Stimulated activated naive B cell treated with anti-CD40 and anti-IgM and Interleukin-4, amounts not matched to agents 10 μg/mL and 1 μg/mL and 100 μg/mL, for 72 hours (primary cell): Measurements from ENCODE around the gene FOXD4L1.
A peak's percentile ranks its signal among the peaks of the same experiment; 100 is the strongest.
"Not testable (repeated sequence)": the region's sequence is repeated elsewhere in the genome, so short reads cannot be mapped to it uniquely, and the experiment has no call there.

Experiments
- ATAC-seq, 2 donors: fragments of 150-1000 bp; cut with Tn5 transposase; replicated peaks; 2 replicates each; pipeline ENCODE4 v1.10.0; 2021; ENCODE audit warnings: moderate library complexity in 1 of 2
- DNase-seq: peaks from one replicate; pipeline ENCODE4 v3.0.0; 2021
- H3K27ac Mint-ChIP-seq: one replicate; pipeline ENCODE4 v1.8.0; 2022; ENCODE audit warnings: mild to moderate bottlenecking, mixed read lengths
- H3K27me3 Mint-ChIP-seq, 2 donors: one replicate each; pipeline ENCODE4 v1.8.0; 2022; ENCODE audit warnings: mixed read lengths in 2 of 2
- H3K36me3 Mint-ChIP-seq, 2 donors: one replicate each; pipeline ENCODE4 v1.8.0; 2022; ENCODE audit warnings: mixed read lengths in 2 of 2, mild to moderate bottlenecking in 1 of 2
- H3K4me1 Mint-ChIP-seq, 2 donors: one replicate each; pipeline ENCODE4 v1.8.0; 2022; ENCODE audit warnings: mixed read lengths in 2 of 2, mild to moderate bottlenecking in 1 of 2
- H3K4me3 Mint-ChIP-seq, 2 donors: one replicate each; pipeline ENCODE4 v1.8.0; 2022; ENCODE audit warnings: mild to moderate bottlenecking in 2 of 2, mixed read lengths in 2 of 2, moderate library complexity in 1 of 2
- H3K9me3 Mint-ChIP-seq, 2 donors: one replicate each; pipeline ENCODE4 v1.8.0; 2022; ENCODE audit warnings: mixed read lengths in 2 of 2, mild to moderate bottlenecking in 1 of 2

Gene FOXD4L1

GRCh38 chr2:113498365-113498764 is at the start of gene FOXD4L1:
Gene FOXD4L1 (plus strand): TSS chr2:113498665. CDS start chr2:113499257, 592 bp downstream.
- H3K9me3 Mint-ChIP-seq, DNase-seq, ATAC-seq, H3K36me3 Mint-ChIP-seq: not testable (repeated sequence)
- H3K4me3 Mint-ChIP-seq = peak within 1 kb of the TSS; percentile 60 to 62
- H3K27ac Mint-ChIP-seq = peak within 1 kb of the TSS; percentile 71
- peaks cover 6 to 19% of the 10 kb centered on the region in 2 donors for H3K27me3 Mint-ChIP-seq
- H3K4me1 Mint-ChIP-seq = peaks cover 7 to 11% of the 10 kb centered on the region in 2 donors

DNA sequence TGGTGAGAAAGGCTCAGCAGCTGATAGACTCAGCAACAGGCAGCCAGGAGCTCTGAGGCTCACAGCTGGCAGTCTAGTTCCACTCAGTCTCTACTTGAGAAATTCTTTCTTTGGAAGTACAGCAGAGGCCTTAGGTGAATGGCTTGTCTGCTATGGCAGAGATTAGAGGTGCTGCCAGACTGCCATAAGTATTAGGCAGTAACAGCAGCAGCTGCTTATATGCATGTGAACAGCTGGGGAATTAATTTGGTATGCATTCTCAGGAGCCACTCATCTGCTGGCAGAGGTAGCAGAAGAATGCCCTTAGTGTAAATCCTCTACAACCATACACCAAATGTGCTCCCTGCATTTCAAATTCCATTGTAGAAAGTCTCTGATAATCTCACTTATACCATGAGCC is 32.7 kb upstream of the FOXD4L1 start:
- not testable (repeated sequence) for H3K9me3 Mint-ChIP-seq, DNase-seq, H3K27ac Mint-ChIP-seq, H3K36me3 Mint-ChIP-seq, H3K4me3 Mint-ChIP-seq, H3K27me3 Mint-ChIP-seq, H3K4me1 Mint-ChIP-seq, ATAC-seq

- H3K9me3 Mint-ChIP-seq, H3K4me1 Mint-ChIP-seq, H3K27me3 Mint-ChIP-seq, H3K27ac Mint-ChIP-seq, H3K4me3 Mint-ChIP-seq, ATAC-seq, DNase-seq: not testable (repeated sequence)
- peaks cover 9 to 18% of the 10 kb centered on the region in 2 donors for H3K36me3 Mint-ChIP-seq
Measured at GRCh38 chr2:113476688-113477368, 21.6 kb upstream of the FOXD4L1 start.

GRCh38 chr2:113496527-113496926 is 1.9 kb upstream of the FOXD4L1 start:
- H3K4me1 Mint-ChIP-seq, ATAC-seq, H3K4me3 Mint-ChIP-seq, DNase-seq, H3K36me3 Mint-ChIP-seq, H3K9me3 Mint-ChIP-seq, H3K27ac Mint-ChIP-seq, H3K27me3 Mint-ChIP-seq: not testable (repeated sequence)

GRCh38 chr2:113499019-113499885 is 787 bp downstream of the FOXD4L1 start:
- H3K4me3 Mint-ChIP-seq = peak overlapping the region; percentile 60 to 62
- peak overlapping the region; percentile 71 for H3K27ac Mint-ChIP-seq
- not testable (repeated sequence) for H3K9me3 Mint-ChIP-seq, H3K36me3 Mint-ChIP-seq, DNase-seq, ATAC-seq
- peaks cover 7 to 11% of the 10 kb centered on the region in 2 donors for H3K4me1 Mint-ChIP-seq
- H3K27me3 Mint-ChIP-seq = peaks cover 6 to 19% of the 10 kb centered on the region in 2 donors

GRCh38 chr2:113499886-113500722 is 1.6 kb downstream of the FOXD4L1 start:
- Mint-ChIP-seq H3K4me1 (peaks cover 7 to 11% of the 10 kb centered on the region in 2 donors), H3K27me3 (peaks cover 6 to 19% of the 10 kb centered on the region in 2 donors), H3K4me3 (peak overlapping the region in 1 of 2 donors; percentile 44)
- H3K9me3 Mint-ChIP-seq, ATAC-seq, DNase-seq, H3K36me3 Mint-ChIP-seq, H3K27ac Mint-ChIP-seq: not testable (repeated sequence)

- Mint-ChIP-seq H3K4me3 (peak overlapping the region in 1 of 2 donors; percentile 29), H3K4me1 (peaks cover 7 to 11% of the 10 kb centered on the region in 2 donors), H3K27me3 (peaks cover 6 to 19% of the 10 kb centered on the region in 2 donors)
- H3K27ac Mint-ChIP-seq, DNase-seq, H3K36me3 Mint-ChIP-seq, H3K9me3 Mint-ChIP-seq, ATAC-seq: not testable (repeated sequence)
Measured at GRCh38 chr2:113500723-113501038, 2.2 kb downstream of the FOXD4L1 start.

DNA sequence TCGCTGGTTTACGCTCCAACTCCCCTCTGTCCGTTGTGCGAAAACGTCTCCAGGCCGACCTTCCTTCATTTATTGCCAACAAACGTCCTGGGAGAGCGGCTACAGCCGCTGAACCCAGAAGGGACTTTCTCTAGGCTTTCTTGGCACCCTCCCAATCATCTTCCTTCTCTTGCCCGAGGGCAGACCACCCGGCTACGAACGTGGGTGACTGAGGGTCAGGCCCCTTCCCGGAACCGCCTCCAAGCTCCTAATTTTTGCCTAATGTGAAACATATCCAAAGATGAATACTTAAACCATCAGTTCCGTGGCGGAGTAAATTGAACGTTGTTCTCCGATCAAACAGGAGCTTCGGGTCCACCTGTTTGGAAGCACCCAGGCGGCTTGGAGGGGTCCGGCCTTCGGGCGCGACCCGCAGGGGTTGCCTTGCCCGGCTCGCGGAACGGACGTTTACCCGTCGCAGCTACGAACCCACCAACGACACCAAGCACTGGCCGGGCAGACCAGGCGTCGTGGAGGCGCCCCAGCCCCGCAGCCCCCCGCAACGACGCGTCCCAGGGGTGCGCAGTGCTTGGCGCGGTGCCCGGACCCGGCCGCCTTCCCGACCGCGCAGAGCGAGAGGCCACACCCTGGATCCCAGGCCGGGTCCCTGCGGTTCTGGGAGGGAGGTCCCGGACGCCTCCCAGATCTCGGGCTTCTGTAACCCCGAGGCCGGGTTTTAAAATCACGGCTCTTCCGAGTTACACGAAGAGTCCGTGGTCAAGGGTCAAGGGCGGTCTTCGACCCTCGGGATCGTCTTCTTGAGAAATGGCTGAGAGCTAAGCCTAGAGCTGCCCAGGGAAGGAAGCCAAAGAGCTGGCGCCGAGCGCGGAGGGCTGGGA is 4.0 kb downstream of the FOXD4L1 start:
- Mint-ChIP-seq H3K4me3 (peak overlapping the region; percentile 78 to 83), H3K27ac (peak overlapping the region; percentile 75), H3K4me1 (peaks cover 7 to 11% of the 10 kb centered on the region in 2 donors), H3K27me3 (peaks cover 6 to 19% of the 10 kb centered on the region in 2 donors)
- not testable (repeated sequence) for H3K36me3 Mint-ChIP-seq, DNase-seq, H3K9me3 Mint-ChIP-seq
- peak; percentile 27 to 44 for ATAC-seq

DNA sequence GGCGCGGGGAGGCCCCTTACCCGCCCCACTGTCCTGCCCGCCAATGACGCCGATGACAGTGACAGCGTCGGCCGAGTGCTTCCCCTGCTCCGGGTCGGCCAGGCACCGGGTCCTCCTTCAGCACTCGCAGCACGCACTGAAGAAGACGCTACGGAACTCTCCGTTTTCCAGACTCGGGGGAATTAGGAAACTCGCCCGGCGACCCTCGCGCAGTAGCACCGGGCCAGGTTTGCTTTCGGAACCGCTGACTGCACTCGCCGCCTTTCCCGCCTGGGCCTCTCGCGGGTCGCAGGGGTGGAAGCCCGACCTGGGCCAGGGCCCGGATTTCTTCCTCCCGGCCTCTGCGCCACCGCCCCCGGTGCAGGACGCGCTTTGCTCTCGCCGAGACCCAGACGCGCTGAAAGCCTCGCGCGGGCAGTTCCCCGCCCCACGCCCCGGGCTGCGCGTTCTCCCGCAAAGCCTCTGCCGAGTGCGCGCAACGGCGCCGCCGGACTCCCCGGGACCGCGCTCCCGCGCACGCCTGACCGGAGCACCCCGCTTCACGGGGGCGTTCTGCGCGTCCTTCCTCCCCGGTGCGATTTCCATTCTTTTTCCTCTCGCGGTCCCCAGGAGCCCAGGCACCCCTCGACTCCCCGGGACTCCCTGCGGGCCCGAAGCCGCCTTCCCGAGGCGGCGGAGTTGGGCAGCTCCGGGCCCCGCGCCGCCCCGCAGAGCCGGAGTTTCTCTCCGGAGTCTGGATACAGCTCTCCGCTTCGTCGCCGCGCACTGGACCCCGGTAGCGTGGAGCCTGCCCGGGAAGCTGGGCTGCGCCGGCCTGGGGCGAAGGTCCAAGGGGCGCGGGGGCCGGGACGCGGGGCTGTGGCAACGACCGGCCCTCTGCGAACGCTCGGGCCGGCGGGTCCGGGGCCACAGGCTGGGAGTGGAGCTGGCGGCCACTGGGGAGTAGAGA is 4.9 kb downstream of the FOXD4L1 start:
- Mint-ChIP-seq H3K4me3 (peak overlapping the region; percentile 78 to 83), H3K27ac (peak overlapping the region; percentile 75), H3K4me1 (peaks cover 7 to 11% of the 10 kb centered on the region in 2 donors), H3K27me3 (peaks cover 10 to 21% of the 10 kb centered on the region in 2 donors)
- ATAC-seq = peak; percentile 87 to 90
- not testable (repeated sequence) for H3K36me3 Mint-ChIP-seq, H3K9me3 Mint-ChIP-seq, DNase-seq

- Mint-ChIP-seq H3K4me3 (peak overlapping the region in 1 of 2 donors; percentile 1), H3K27me3 (peaks cover 10 to 19% of the 10 kb centered on the region in 2 donors)
- not testable (repeated sequence) for H3K27ac Mint-ChIP-seq, ATAC-seq, H3K9me3 Mint-ChIP-seq, H3K4me1 Mint-ChIP-seq, DNase-seq, H3K36me3 Mint-ChIP-seq
Measured at GRCh38 chr2:113504081-113504480, 5.6 kb downstream of the FOXD4L1 start.

DNA sequence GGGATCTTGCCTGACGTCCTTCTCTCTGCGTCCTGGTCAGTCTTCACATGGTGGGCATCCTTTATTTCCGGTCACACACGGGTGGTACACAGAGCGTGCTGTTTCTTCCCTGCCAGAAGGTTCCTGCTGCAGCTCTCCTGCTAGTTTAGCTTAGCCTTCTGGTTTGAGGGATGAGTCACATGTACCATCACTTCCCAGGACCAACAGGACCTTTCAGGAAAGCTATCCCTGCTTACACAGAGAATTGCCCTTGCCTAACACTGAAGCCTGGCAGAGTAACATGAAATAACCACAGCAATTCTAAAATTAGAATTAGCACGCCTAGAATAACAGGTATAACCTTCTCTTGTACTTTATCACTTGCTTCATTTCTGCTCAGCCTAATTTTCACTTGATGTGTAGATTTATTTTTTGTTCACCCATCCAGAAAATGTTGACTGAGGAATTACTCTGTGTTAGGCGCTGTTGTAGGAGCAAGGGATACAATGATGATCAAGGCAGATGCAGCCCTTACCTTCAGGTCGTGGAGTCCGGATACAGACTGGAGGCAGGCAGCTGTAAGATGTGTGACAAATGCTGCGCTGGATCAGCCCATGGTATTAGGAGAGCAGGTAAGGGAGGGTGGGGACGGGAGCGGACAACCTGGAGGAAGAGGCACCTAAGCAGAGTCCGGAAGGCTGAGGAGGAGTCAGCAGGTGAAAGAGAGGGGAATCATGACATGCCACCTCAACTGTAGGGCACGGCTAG is 9.1 kb downstream of the FOXD4L1 start:
- not testable (repeated sequence) for H3K4me1 Mint-ChIP-seq, H3K27ac Mint-ChIP-seq, ATAC-seq, H3K36me3 Mint-ChIP-seq, H3K4me3 Mint-ChIP-seq, DNase-seq, H3K9me3 Mint-ChIP-seq
- peaks cover 10 to 29% of the 10 kb centered on the region in 2 donors for H3K27me3 Mint-ChIP-seq

DNA sequence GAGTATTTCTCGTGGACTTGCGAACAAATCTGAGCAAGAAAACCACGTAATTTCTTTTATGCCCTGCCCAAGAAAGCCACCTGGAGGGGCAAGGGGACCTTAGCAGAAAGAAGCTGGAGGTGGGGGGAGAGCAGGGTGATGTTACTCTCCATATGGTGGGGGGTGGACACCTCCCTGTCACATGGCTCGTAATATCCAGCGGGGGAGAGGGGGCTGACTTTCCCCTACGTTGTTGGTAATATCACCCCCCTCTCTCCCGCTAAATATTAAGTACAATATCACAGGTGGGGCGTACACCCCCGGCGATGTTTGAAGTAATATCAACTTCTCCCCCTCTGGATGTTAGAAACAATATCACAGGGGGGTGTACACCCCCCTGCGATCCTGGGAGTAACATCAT is 9.7 kb downstream of the FOXD4L1 start:
- H3K27ac Mint-ChIP-seq, H3K9me3 Mint-ChIP-seq, DNase-seq, H3K36me3 Mint-ChIP-seq, H3K4me3 Mint-ChIP-seq, ATAC-seq, H3K4me1 Mint-ChIP-seq: not testable (repeated sequence)
- H3K27me3 Mint-ChIP-seq = peaks cover 11 to 23% of the 10 kb centered on the region in 2 donors
